PC-3 (cell line): ENCODE data around the gene ELF2. TPM values are rescaled to one million over a fixed set of nuclear protein-coding genes. Genes with fewer than 3 reads are reported as not detected.

ENCODE experiments used
- ATAC-seq: fragments of 200-7000 bp; cut with Tn5 transposase; 2 replicates; pipeline ENCODE4 v1.9.1; 2020; ENCODE audit warnings: mild to moderate bottlenecking, moderate library complexity
- BruUV-seq: library from RNA; stranded (reverse); fragments of 400-500 nt; replicated peaks from 2 replicates; lab custom pipeline; 2021; lab: Mats Ljungman, UMichigan
- CTCF ChIA-PET: fragments of 300-600 bp; sonication (Branson Sonifier 250); formaldehyde crosslinking; loops from one replicate; lab custom pipeline; 2022; ENCODE audit warnings: antibody characterized with exemption; lab: Charles Lee
- POLR2A ChIA-PET: fragments of 300-600 bp; sonication (Branson Sonifier 250); formaldehyde crosslinking; loops from one replicate; lab custom pipeline; 2022; ENCODE audit warnings: antibody characterized with exemption; ENCODE audit not compliant: unreplicated experiment; lab: Charles Lee
- DNase-seq: peaks from one replicate; pipeline ENCODE4 v3.0.0-alpha.2; 2015
- H2AFZ ChIP-seq: fragments of 300-600 bp; sonication (generic); 2 replicates; pipeline ENCODE4 v1.6.0; 2016; ENCODE audit warnings: antibody characterized with exemption, low read length
- H3F3A ChIP-seq: fragments of 300-600 bp; sonication (generic); one replicate; pipeline ENCODE4 v1.6.0; 2017; ENCODE audit warnings: antibody characterized with exemption, low read length, control low read depth, mild to moderate bottlenecking; ENCODE audit not compliant: unreplicated experiment
- H3K27ac ChIP-seq: fragments of 300-600 bp; sonication (generic); 2 replicates; pipeline ENCODE4 v1.5.1; 2016; ENCODE audit warnings: mild to moderate bottlenecking, low read length
- H3K27me3 ChIP-seq: fragments of 300-600 bp; sonication (generic); 2 replicates; pipeline ENCODE4 v1.6.1; 2016; ENCODE audit warnings: low read length, mixed read lengths
- H3K36me3 ChIP-seq: fragments of 300-600 bp; sonication (generic); 2 replicates; pipeline ENCODE4 v1.6.1; 2016; ENCODE audit warnings: low read depth, mixed run types, low read length, mixed read lengths
- H3K4me1 ChIP-seq: fragments of 300-600 bp; sonication (generic); 2 replicates; pipeline ENCODE4 v1.5.1; 2016; ENCODE audit warnings: low read length; ENCODE audit not compliant: insufficient read depth
- H3K4me2 ChIP-seq: fragments of 300-600 bp; sonication (generic); 2 replicates; pipeline ENCODE4 v1.6.0; 2016; ENCODE audit warnings: low read length
- H3K4me3 ChIP-seq: fragments of 300-600 bp; sonication (generic); 2 replicates; pipeline ENCODE4 v1.5.1; 2016; ENCODE audit warnings: mild to moderate bottlenecking, low read length, mixed read lengths
- H3K79me2 ChIP-seq: fragments of 300-600 bp; sonication (generic); 2 replicates; pipeline ENCODE4 v1.6.1; 2017; ENCODE audit warnings: low read length, mixed read lengths
- H3K9ac ChIP-seq: fragments of 300-600 bp; sonication (generic); 2 replicates; pipeline ENCODE4 v1.6.0; 2016; ENCODE audit warnings: mild to moderate bottlenecking, low read length
- H3K9me2 ChIP-seq: fragments of 300-600 bp; sonication (generic); replicated peaks from 2 replicates; pipeline ENCODE4 v1.6.1; 2016; ENCODE audit warnings: mixed run types, low read length, mixed read lengths
- H3K9me3 ChIP-seq: fragments of 300-600 bp; sonication (generic); 2 replicates; pipeline ENCODE4 v1.6.1; 2016; ENCODE audit warnings: low read length, mixed read lengths
- H4K20me1 ChIP-seq: fragments of 300-600 bp; sonication (generic); 2 replicates; pipeline ENCODE4 v1.6.1; 2016; ENCODE audit warnings: low read length, mixed read lengths
- CTCF ChIP-seq: fragments of 300-600 bp; sonication (generic); conservative IDR thresholded peaks from 2 replicates; pipeline ENCODE4 v1.5.1; 2017; ENCODE audit warnings: antibody characterized with exemption, low read depth, mild to moderate bottlenecking, low read length
- EZH2 ChIP-seq: fragments of 300-600 bp; sonication (generic); IDR thresholded peaks from one replicate; pipeline ENCODE4 v1.6.1; 2017; ENCODE audit warnings: antibody characterized with exemption, mild to moderate bottlenecking, low read length; ENCODE audit not compliant: unreplicated experiment
- EZH2phosphoT487 ChIP-seq: fragments of 300-600 bp; sonication (generic); IDR thresholded peaks from 2 replicates; pipeline ENCODE4 v1.6.1; 2018; ENCODE audit warnings: mild to moderate bottlenecking, antibody characterized with exemption, low read length, borderline replicate concordance
- intact Hi-C: fragments of 100-400 bp; cut with micrococcal nuclease; formaldehyde crosslinking; loops from 2 replicates; pipeline ENCODE4 v1.9.0; 2023
- total RNA-seq: library from RNA; depleted of rRNA; stranded (reverse); fragments of >200 nt; gene quantifications from 2 replicates; pipeline ENCODE4 v1.2.3, GENCODE V29; 2014

The ELF2 gene
- total RNA-seq, 1 experiment from 2014 or later, result 18.5 TPM

- DNase-seq, result peak; percentile 90
Measured at GRCh38 chr4:139177869-139178619, 1.0 kb upstream of the ELF2 start.

GRCh38 chr4:139176302-139177048 is 543 bp downstream of the ELF2 start:
- no TSS peak for BruUV-seq
- Histone ChIP-seq H4K20me1 (no peaks in the 10 kb centered on the region), H3K27ac (peak overlapping the region; percentile 9; the same call in 1 of the 2 replicates), H3K4me3 (peak overlapping the region; percentile 92), H3K36me3 (no peaks in the 10 kb centered on the region), H2AFZ (peak overlapping the region; percentile 88), H3K4me1 (peaks cover 17% of the 10 kb centered on the region), H3K27me3 (no peaks in the 10 kb centered on the region), H3K9ac (peak overlapping the region; percentile 48), H3K79me2 (peaks cover 18% of the 10 kb centered on the region), H3K9me3 (no peaks in the 10 kb centered on the region), H3K9me2 (no peaks in the 10 kb centered on the region), H3K4me2 (peak overlapping the region; percentile 95), H3F3A (no peaks in the 10 kb centered on the region)
- DNase-seq (peak; percentile 68), ATAC-seq (peak; percentile 50)
- ChIA-PET CTCF (interaction anchor here (0.6 to 0.7 kb wide), 2 partner anchors 124 to 187 kb away, joined by 3 to 4 read pairs; no protein-coding TSS in a partner anchor), POLR2A (interaction anchor here (0.6 kb wide), 1 partner anchor 123 kb away, joined by 4 read pairs; no protein-coding TSS in a partner anchor)
- TF ChIP-seq CTCF, result no peak
- TF ChIP-seq EZH2phosphoT487, result no peak
- TF ChIP-seq EZH2, result no peak
- intact Hi-C loops, result loop anchor here (5.0 kb wide), 1 partner anchor 94 kb away; no protein-coding TSS in a partner anchor

More at GRCh38 chr4:139177869-139178619, 1.0 kb upstream of the ELF2 start:
- Histone ChIP-seq H3K9me2 (no peaks in the 10 kb centered on the region), H3K79me2 (peaks cover 18% of the 10 kb centered on the region), H3K9ac (peak overlapping the region; percentile 69), H3F3A (no peaks in the 10 kb centered on the region), H3K36me3 (no peaks in the 10 kb centered on the region), H4K20me1 (no peaks in the 10 kb centered on the region), H3K4me2 (peak overlapping the region; percentile 90), H2AFZ (peak overlapping the region; percentile 99), H3K27me3 (no peaks in the 10 kb centered on the region), H3K27ac (peak overlapping the region; percentile 44), H3K9me3 (no peaks in the 10 kb centered on the region), H3K4me3 (peak overlapping the region; percentile 95), H3K4me1 (peaks cover 9% of the 10 kb centered on the region)
- ATAC-seq, result peak; percentile 72
- ChIA-PET CTCF (interaction anchor here (0.5 to 0.7 kb wide), 2 partner anchors 10 to 118 kb away, joined by 3 to 7 read pairs; no protein-coding TSS in a partner anchor), POLR2A (interaction anchor here (0.6 to 1.0 kb wide), 3 partner anchors 83 to 145 kb away, joined by 3 to 6 read pairs (median 3); no protein-coding TSS in a partner anchor)
- no TSS peak for BruUV-seq
- TF ChIP-seq CTCF (no peak), EZH2 (no peak), EZH2phosphoT487 (no peak; the same call in 1 of the 2 replicates)
- intact Hi-C loops, result loop anchor here (5.0 kb wide), 1 partner anchor 96 kb away; no protein-coding TSS in a partner anchor
